Type B pancreatic cell (in vitro differentiated cells): ENCODE data around the gene HSH2D. TPM values are rescaled to one million over a fixed set of nuclear protein-coding genes. Genes with fewer than 3 reads are reported as not detected.

Source experiments
- DNase-seq: peaks from one replicate; pipeline ENCODE4 v3.0.0; 2021; ENCODE audit warnings: mixed read lengths; ENCODE audit not compliant: unreplicated experiment; ENCODE audit errors: extremely low spot score
- H3K27ac Mint-ChIP-seq: 2 replicates; pipeline ENCODE4 v1.8.0; 2021; ENCODE audit warnings: mild to moderate bottlenecking, mixed read lengths
- H3K27me3 Mint-ChIP-seq: 2 replicates; pipeline ENCODE4 v1.8.0; 2021; ENCODE audit warnings: mixed read lengths
- H3K36me3 Mint-ChIP-seq: 2 replicates; pipeline ENCODE4 v1.8.0; 2021; ENCODE audit warnings: mixed read lengths
- H3K4me1 Mint-ChIP-seq: one replicate; pipeline ENCODE4 v1.8.0; 2021; ENCODE audit warnings: mixed read lengths; ENCODE audit not compliant: unreplicated experiment
- H3K4me3 Mint-ChIP-seq: 2 replicates; pipeline ENCODE4 v1.8.0; 2021; ENCODE audit warnings: mild to moderate bottlenecking, mixed read lengths
- H3K9me3 Mint-ChIP-seq: 2 replicates; pipeline ENCODE4 v1.8.0; 2021; ENCODE audit warnings: mixed read lengths
- total RNA-seq: library from RNA; stranded (reverse); gene quantifications from 2 replicates; pipeline ENCODE4 v1.2.1, GENCODE V29; 2021; ENCODE audit warnings: low replicate concordance
- TF ChIP-seq, protein P1 (sequence below): fragments of 200-600 bp; sonication (generic); conservative IDR thresholded peaks from 2 replicates; pipeline ENCODE4 v1.5.0; 2021; ENCODE audit warnings: antibody characterized with exemption, mild to moderate bottlenecking

Gene HSH2D
- total RNA-seq, 1 donor from 2014 or later, result 0.68 TPM

DNA sequence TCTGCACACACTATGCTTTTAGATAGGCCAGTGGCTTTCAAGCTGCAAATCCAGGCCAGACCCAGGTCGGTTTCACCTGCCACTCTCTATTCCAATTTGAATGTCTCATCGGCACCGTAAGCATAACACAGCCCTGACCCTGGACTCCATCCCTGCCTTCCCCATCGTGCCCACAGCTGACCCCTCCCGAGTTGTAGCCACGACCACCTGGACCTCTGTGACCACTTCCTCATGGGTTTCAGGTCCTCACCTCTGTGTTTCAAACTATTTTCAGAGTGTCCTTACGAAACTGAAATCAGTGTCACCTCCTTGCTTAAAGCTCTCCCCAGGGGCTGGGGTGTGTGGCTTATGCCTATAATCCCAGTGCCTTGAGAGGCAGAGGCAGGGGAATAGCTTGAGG, 9.0 kb upstream of the HSH2D start:
- TF ChIP-seq, protein P1, sequence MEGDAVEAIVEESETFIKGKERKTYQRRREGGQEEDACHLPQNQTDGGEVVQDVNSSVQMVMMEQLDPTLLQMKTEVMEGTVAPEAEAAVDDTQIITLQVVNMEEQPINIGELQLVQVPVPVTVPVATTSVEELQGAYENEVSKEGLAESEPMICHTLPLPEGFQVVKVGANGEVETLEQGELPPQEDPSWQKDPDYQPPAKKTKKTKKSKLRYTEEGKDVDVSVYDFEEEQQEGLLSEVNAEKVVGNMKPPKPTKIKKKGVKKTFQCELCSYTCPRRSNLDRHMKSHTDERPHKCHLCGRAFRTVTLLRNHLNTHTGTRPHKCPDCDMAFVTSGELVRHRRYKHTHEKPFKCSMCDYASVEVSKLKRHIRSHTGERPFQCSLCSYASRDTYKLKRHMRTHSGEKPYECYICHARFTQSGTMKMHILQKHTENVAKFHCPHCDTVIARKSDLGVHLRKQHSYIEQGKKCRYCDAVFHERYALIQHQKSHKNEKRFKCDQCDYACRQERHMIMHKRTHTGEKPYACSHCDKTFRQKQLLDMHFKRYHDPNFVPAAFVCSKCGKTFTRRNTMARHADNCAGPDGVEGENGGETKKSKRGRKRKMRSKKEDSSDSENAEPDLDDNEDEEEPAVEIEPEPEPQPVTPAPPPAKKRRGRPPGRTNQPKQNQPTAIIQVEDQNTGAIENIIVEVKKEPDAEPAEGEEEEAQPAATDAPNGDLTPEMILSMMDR, result no peak

DNA sequence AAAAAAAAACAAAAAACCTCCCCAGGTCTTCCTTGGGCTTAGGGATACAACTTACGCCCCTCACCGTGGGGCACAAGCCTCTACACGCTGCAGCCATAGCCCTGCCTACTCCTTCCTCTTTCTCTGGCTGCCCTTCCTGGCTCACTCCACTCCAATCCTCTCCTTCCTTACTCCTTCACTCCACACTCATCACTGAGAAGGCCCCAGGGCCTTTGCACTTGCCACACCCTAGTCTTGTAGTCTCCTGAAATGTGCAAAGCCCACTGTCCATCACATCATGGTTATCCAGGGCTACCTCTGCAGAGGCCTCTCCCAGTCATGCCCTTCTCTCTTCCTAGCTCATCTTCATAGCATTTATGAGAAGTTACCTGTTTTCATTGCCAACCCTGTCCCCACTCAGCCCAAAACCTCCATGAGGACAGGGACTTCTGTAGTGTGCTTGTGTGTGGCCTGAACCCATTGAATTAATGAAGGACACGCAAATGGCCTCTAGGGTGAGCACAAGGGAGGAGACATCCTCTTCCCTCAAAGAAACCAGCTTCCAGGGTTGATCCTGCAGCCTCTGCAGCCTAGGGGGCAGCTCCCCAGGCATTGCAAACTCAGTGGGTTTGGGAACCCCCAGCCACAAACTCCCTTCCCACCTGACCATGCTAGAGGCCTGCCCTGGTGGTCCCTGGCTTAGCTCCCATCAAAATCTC, 7.9 kb upstream of the HSH2D start:
- no peak for DNase-seq
- no peak overlapping the region for H3K27ac Mint-ChIP-seq
- H3K36me3 Mint-ChIP-seq, result peaks cover 32% of the 10 kb centered on the region
- H3K9me3 Mint-ChIP-seq, result no peaks in the 10 kb centered on the region
- TF ChIP-seq, protein P1, result no peak
- H3K4me1 Mint-ChIP-seq, result no peaks in the 10 kb centered on the region
- H3K27me3 Mint-ChIP-seq, result no peaks in the 10 kb centered on the region
- no peak overlapping the region for H3K4me3 Mint-ChIP-seq

More for the DNA sequence above, 9.0 kb upstream of the HSH2D start:
- no peaks in the 10 kb centered on the region for H3K4me1 Mint-ChIP-seq
- no peaks in the 10 kb centered on the region for H3K27me3 Mint-ChIP-seq
- peaks cover 36% of the 10 kb centered on the region for H3K36me3 Mint-ChIP-seq
- H3K27ac Mint-ChIP-seq, result no peak overlapping the region
- no peak overlapping the region for H3K4me3 Mint-ChIP-seq
- no peaks in the 10 kb centered on the region for H3K9me3 Mint-ChIP-seq
- DNase-seq, result no peak

DNA sequence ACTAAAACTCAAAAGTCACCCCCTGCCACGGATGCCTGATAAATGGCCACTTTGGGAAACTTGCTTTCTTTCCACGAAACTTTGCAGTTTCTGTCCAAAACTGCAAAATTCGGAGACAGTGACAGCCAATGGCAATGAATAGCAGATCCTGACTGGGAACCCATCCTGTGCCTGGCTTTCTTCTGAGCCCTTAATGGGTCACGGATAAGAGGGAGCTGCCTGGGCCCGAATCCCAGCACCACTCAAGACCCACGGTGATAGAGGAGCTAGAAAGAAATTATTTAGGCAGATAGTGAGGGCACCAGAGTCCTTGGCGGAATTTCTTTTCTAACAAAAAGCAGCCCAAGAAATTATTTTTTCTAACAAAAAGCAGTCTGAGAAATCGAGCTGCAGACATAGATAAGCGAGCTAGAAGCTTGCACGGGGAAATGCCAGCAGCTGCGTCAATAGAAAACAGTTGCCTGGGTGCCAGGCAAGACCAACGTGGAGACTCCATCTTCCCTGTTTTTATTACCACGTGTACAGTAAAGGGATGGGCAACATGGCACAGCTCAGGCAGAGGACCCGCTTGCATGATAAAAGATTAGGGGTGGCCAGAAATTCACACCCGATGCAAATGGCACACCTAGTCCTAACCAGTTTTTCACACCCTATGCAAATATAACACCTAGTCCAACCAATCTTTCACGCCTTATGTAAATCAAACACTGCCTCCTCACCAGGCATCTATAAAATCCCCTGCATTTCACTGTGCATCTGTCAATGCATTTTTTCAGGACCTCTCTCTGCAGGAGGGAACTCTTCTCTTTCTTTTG, 7.1 kb upstream of the HSH2D start:
- TF ChIP-seq, protein P1, result no peak
- no peaks in the 10 kb centered on the region for H3K27me3 Mint-ChIP-seq
- H3K9me3 Mint-ChIP-seq, result no peaks in the 10 kb centered on the region
- H3K36me3 Mint-ChIP-seq, result peaks cover 27% of the 10 kb centered on the region
- no peak for DNase-seq
- H3K4me3 Mint-ChIP-seq, result no peak overlapping the region
- H3K27ac Mint-ChIP-seq, result no peak overlapping the region
- H3K4me1 Mint-ChIP-seq, result no peaks in the 10 kb centered on the region

DNA sequence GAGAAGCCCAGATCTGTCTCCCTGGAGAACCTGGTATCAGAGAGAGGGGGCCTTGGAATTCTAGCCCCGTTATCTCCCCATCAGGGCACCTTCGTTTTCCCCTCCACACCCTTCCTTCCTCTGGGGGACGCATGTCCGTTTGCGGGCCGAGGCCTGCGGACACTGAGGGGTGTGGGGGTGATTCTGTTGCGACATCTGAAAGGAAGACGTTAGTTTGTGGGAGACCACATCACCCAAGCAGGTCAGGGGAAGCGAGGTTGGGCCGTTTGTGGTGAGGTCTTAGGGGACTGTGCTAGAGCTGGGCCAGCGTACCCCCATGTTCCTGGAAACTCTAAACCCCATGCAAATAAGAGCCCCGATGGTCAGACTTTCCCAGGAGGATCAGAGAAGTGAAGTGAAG, 3.7 kb upstream of the HSH2D start:
- Mint-ChIP-seq H3K9me3 (no peaks in the 10 kb centered on the region), H3K4me1 (peaks cover 3% of the 10 kb centered on the region), H3K4me3 (no peak overlapping the region), H3K36me3 (peaks cover 6% of the 10 kb centered on the region), H3K27ac (no peak overlapping the region), H3K27me3 (no peaks in the 10 kb centered on the region)
- TF ChIP-seq, protein P1, result no peak
- DNase-seq, result no peak

DNA sequence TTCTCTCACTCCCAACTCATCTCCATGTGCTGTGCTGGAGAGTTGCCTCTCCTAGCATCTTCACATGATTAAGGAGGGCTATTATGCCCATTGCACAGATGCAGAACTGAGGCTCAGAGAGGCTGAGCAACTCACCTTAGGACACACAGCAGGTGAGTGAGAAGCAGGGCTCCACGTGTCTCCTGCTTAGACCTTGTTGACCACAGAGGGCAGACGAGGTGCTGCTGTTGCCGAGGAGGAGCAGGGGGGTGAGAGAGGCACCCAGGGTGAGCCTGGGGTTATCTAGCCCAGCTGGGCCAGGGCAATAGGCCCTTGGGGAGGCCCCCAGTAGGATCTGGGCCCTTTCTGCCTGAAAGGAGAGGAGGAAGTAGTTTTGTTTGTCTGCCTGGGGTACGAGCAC, 2.4 kb upstream of the HSH2D start:
- Mint-ChIP-seq H3K4me3 (no peak overlapping the region), H3K36me3 (no peaks in the 10 kb centered on the region), H3K27me3 (no peaks in the 10 kb centered on the region), H3K4me1 (peaks cover 3% of the 10 kb centered on the region), H3K27ac (no peak overlapping the region), H3K9me3 (no peaks in the 10 kb centered on the region)
- TF ChIP-seq, protein P1, result no peak
- no peak for DNase-seq
